Measurements from ENCODE around the gene FGFBP3. TPM values are rescaled to one million over a fixed set of nuclear protein-coding genes. Genes with fewer than 3 reads are reported as not detected.
"Not testable (repeated sequence)": the region's sequence is repeated elsewhere in the genome, so short reads cannot be mapped to it uniquely, and the experiment has no call there.

The FGFBP3 gene
- total RNA-seq, 1 experiment from 2014 or later, result 1.1 TPM

GRCh38 chr10:91901784-91902677 lies 7.3 kb downstream of the FGFBP3 start:
- POLR2A ChIA-PET, result interaction anchor here (3.0 kb wide), 1 partner anchor 22 kb away, joined by 12 read pairs; the partner anchor contains the start of gene BTAF1

GRCh38 chr10:91897421-91897820 lies 11.9 kb downstream of the FGFBP3 start:
- ChIA-PET POLR2A (no interaction called here), CTCF (interaction anchor here (0.6 kb wide), 1 partner anchor 17 kb away, joined by 3 read pairs; no protein-coding TSS in a partner anchor)
- intact Hi-C loops (cut with micrococcal nuclease), result no loop called here
- Mint-ChIP-seq H3K27me3 (ENCODE audit: insufficient read depth, unreplicated experiment) (no peaks in the 10 kb centered on the region), H3K4me3 (ENCODE audit: unreplicated experiment) (no peak overlapping the region), H3K9me3 (ENCODE audit: unreplicated experiment) (no peaks in the 10 kb centered on the region), H3K36me3 (ENCODE audit: insufficient read depth, unreplicated experiment) (no peaks in the 10 kb centered on the region), H3K4me1 (ENCODE audit: insufficient read depth, unreplicated experiment) (peaks cover 18% of the 10 kb centered on the region), H3K27ac (ENCODE audit: low read depth, unreplicated experiment) (no peak overlapping the region)
- no TSS peak for BruUV-seq (replicated peaks)
- no peak for DNase-seq (ENCODE audit: unreplicated experiment)
- TF ChIP-seq CTCF (IDR thresholded peaks at IDR 0.05; ENCODE audit: unreplicated experiment), result no peak

More at GRCh38 chr10:91901784-91902677, 7.3 kb downstream of the FGFBP3 start:
- intact Hi-C loops (cut with micrococcal nuclease), result no loop called here
- BruUV-seq (replicated peaks), result no TSS peak
- TF ChIP-seq CTCF (IDR thresholded peaks at IDR 0.05; ENCODE audit: unreplicated experiment), result no peak
- Mint-ChIP-seq H3K36me3 (ENCODE audit: insufficient read depth, unreplicated experiment) (no peaks in the 10 kb centered on the region), H3K27me3 (ENCODE audit: insufficient read depth, unreplicated experiment) (no peaks in the 10 kb centered on the region), H3K27ac (ENCODE audit: low read depth, unreplicated experiment) (peak overlapping the region; percentile 85), H3K4me3 (ENCODE audit: unreplicated experiment) (no peak overlapping the region), H3K4me1 (ENCODE audit: insufficient read depth, unreplicated experiment) (peaks cover 19% of the 10 kb centered on the region), H3K9me3 (ENCODE audit: unreplicated experiment) (no peaks in the 10 kb centered on the region)
- CTCF ChIA-PET, result interaction anchor here (0.7 kb wide), 1 partner anchor 17 kb away, joined by 4 read pairs; no protein-coding TSS in a partner anchor
- DNase-seq (ENCODE audit: unreplicated experiment), result peak; percentile 93

- Mint-ChIP-seq H3K4me1 (ENCODE audit: insufficient read depth, unreplicated experiment) (peaks cover 12% of the 10 kb centered on the region), H3K9me3 (ENCODE audit: unreplicated experiment) (no peaks in the 10 kb centered on the region), H3K27me3 (ENCODE audit: insufficient read depth, unreplicated experiment) (no peaks in the 10 kb centered on the region), H3K4me3 (ENCODE audit: unreplicated experiment) (no peak overlapping the region), H3K27ac (ENCODE audit: low read depth, unreplicated experiment) (no peak overlapping the region), H3K36me3 (ENCODE audit: insufficient read depth, unreplicated experiment) (no peaks in the 10 kb centered on the region)
- no TSS peak for BruUV-seq (replicated peaks)
- intact Hi-C loops (cut with micrococcal nuclease), result no loop called here
- ChIA-PET POLR2A (no interaction called here), CTCF (no interaction called here)
- DNase-seq (ENCODE audit: unreplicated experiment), result no peak
- TF ChIP-seq CTCF (IDR thresholded peaks at IDR 0.05; ENCODE audit: unreplicated experiment), result no peak
These were observed 13.0 kb downstream of the FGFBP3 start for GRCh38 chr10:91896212-91896756.

GRCh38 chr10:91894261-91894685 lies 15.0 kb downstream of the FGFBP3 start:
- H3K4me1 Mint-ChIP-seq (ENCODE audit: insufficient read depth, unreplicated experiment); BruUV-seq (replicated peaks); H3K36me3 Mint-ChIP-seq (ENCODE audit: insufficient read depth, unreplicated experiment); H3K9me3 Mint-ChIP-seq (ENCODE audit: unreplicated experiment); H3K4me3 Mint-ChIP-seq (ENCODE audit: unreplicated experiment); POLR2A ChIA-PET; H3K27me3 Mint-ChIP-seq (ENCODE audit: insufficient read depth, unreplicated experiment); H3K27ac Mint-ChIP-seq (ENCODE audit: low read depth, unreplicated experiment); DNase-seq (ENCODE audit: unreplicated experiment); intact Hi-C loops (cut with micrococcal nuclease): not testable (repeated sequence)
- CTCF ChIA-PET, result interaction anchor here (0.6 kb wide), 1 partner anchor 404 kb away, joined by 3 read pairs; no protein-coding TSS in a partner anchor

Data from MCF 10A (cell line).